IMR-90 (cell line): ENCODE results near the gene CD2BP2. TPM values are rescaled to one million over a fixed set of nuclear protein-coding genes. Genes with fewer than 3 reads are reported as not detected.

Experiments
- ATAC-seq: fragments of 200-7000 bp; cut with Tn5 transposase; 2 replicates; pipeline ENCODE4 v1.9.1; 2020; ENCODE audit warnings: low read depth, mild to moderate bottlenecking, moderate library complexity
- BruUV-seq: library from RNA; stranded (reverse); fragments of 400-500 nt; replicated peaks from 2 replicates; lab custom pipeline; 2021; lab: Mats Ljungman, UMichigan
- CTCF ChIA-PET: fragments of 300-600 bp; formaldehyde crosslinking; extraction: SDS; loops from one replicate; lab custom pipeline; 2021; ENCODE audit warnings: antibody characterized with exemption; lab: Yijun Ruan, JAX
- POLR2A ChIA-PET: fragments of 300-600 bp; sonication (Branson Sonifier 250); formaldehyde crosslinking; loops from one replicate; lab custom pipeline; 2022; ENCODE audit warnings: antibody characterized with exemption; ENCODE audit not compliant: unreplicated experiment; lab: Charles Lee
- DNase-seq: peaks from one replicate; pipeline ENCODE4 v3.0.0; 2013
- H2AFZ ChIP-seq: replicated peaks from 2 replicates; pipeline ENCODE3; 2013; ENCODE audit warnings: low read length, mild to moderate bottlenecking; ENCODE audit not compliant: poor library complexity
- H2AK5ac ChIP-seq: 2 replicates; pipeline ENCODE4 v1.6.1; 2013; ENCODE audit warnings: low read depth, low read length, inconsistent platforms
- H2AK9ac ChIP-seq: replicated peaks from 2 replicates; pipeline ENCODE3; 2013; ENCODE audit warnings: mild to moderate bottlenecking, low read depth, low read length, moderate library complexity; ENCODE audit not compliant: poor library complexity
- H2BK120ac ChIP-seq: 2 replicates; pipeline ENCODE4 v1.6.1; 2013; ENCODE audit warnings: low read depth, low read length, inconsistent platforms
- H2BK15ac ChIP-seq: 3 replicates; pipeline ENCODE4 v1.6.1; 2013; ENCODE audit warnings: low read depth, low read length, inconsistent platforms
- H2BK20ac ChIP-seq: 2 replicates; pipeline ENCODE4 v1.6.1; 2013; ENCODE audit warnings: low read depth, mild to moderate bottlenecking, inconsistent platforms, low read length, moderate library complexity
- H2BK5ac ChIP-seq: 2 replicates; pipeline ENCODE4 v1.6.1; 2013; ENCODE audit warnings: mild to moderate bottlenecking, low read depth, low read length, inconsistent platforms; ENCODE audit not compliant: poor library complexity, severe bottlenecking
- H3K14ac ChIP-seq: replicated peaks from 2 replicates; pipeline ENCODE4 v1.6.1; 2013; ENCODE audit warnings: low read depth, low read length, inconsistent platforms
- H3K18ac ChIP-seq: 2 replicates; pipeline ENCODE4 v1.6.1; 2013; ENCODE audit warnings: low read depth, low read length, control low read depth
- H3K23ac ChIP-seq: 2 replicates; pipeline ENCODE4 v1.6.1; 2013; ENCODE audit warnings: low read depth, low read length, inconsistent platforms
- H3K27ac ChIP-seq: 2 replicates; pipeline ENCODE4 v1.5.1; 2013; ENCODE audit warnings: mild to moderate bottlenecking, control low read depth, low read length; ENCODE audit not compliant: insufficient read depth
- H3K27me3 ChIP-seq: 2 replicates; pipeline ENCODE4 v1.6.1; 2013; ENCODE audit warnings: low read length; ENCODE audit not compliant: control insufficient read depth, insufficient read depth
- H3K36me3 ChIP-seq: 2 replicates; pipeline ENCODE4 v1.6.1; 2013; ENCODE audit warnings: low read length, mixed read lengths; ENCODE audit not compliant: control insufficient read depth, insufficient read depth
- H3K4ac ChIP-seq: 2 replicates; pipeline ENCODE4 v1.6.1; 2013; ENCODE audit warnings: low read depth, low read length, inconsistent platforms
- H3K4me1 ChIP-seq: 2 replicates; pipeline ENCODE4 v1.6.1; 2013; ENCODE audit warnings: low read length, mixed read lengths; ENCODE audit not compliant: control insufficient read depth, insufficient read depth
- H3K4me2 ChIP-seq: 2 replicates; pipeline ENCODE4 v1.6.1; 2013; ENCODE audit warnings: low read depth, mild to moderate bottlenecking, control low read depth, low read length, moderate library complexity
- H3K4me3 ChIP-seq: 2 replicates; pipeline ENCODE4 v1.5.1; 2013; ENCODE audit warnings: low read depth, mild to moderate bottlenecking, control low read depth, low read length, moderate library complexity; ENCODE audit not compliant: insufficient read depth
- H3K56ac ChIP-seq: 2 replicates; pipeline ENCODE4 v1.6.1; 2013; ENCODE audit warnings: low read length, inconsistent platforms; ENCODE audit not compliant: insufficient read depth; ENCODE audit errors: extremely low read depth
- H3K79me1 ChIP-seq, 2 experiments: 2 replicates each; pipeline ENCODE4 v1.6.1; 2013; ENCODE audit warnings: low read length in 2 of 2, inconsistent platforms in 1 of 2, low read depth in 1 of 2
- H3K9ac ChIP-seq: 2 replicates; pipeline ENCODE4 v1.6.1; 2013; ENCODE audit warnings: low read depth, low read length, control low read depth
- H3K9me1 ChIP-seq: 2 replicates; pipeline ENCODE4 v1.6.1; 2013; ENCODE audit warnings: low read length, inconsistent platforms; ENCODE audit not compliant: insufficient read depth
- H3K9me3 ChIP-seq: 2 replicates; pipeline ENCODE4 v1.6.1; 2013; ENCODE audit warnings: low read length; ENCODE audit not compliant: control insufficient read depth, insufficient read depth
- H4K20me1 ChIP-seq: 2 replicates; pipeline ENCODE4 v1.6.1; 2013; ENCODE audit warnings: low read length, inconsistent platforms; ENCODE audit not compliant: insufficient read depth
- H4K5ac ChIP-seq: 2 replicates; pipeline ENCODE4 v1.6.1; 2013; ENCODE audit warnings: mild to moderate bottlenecking, low read depth, low read length, control low read depth
- H4K8ac ChIP-seq, 2 experiments: 2 replicates each; pipeline ENCODE4 v1.6.1; 2013; ENCODE audit warnings: low read depth in 2 of 2, low read length in 2 of 2, control low read depth in 1 of 2, inconsistent platforms in 1 of 2
- H4K91ac ChIP-seq: 2 replicates; pipeline ENCODE4 v1.6.1; 2013; ENCODE audit warnings: low read depth, low read length, inconsistent platforms; ENCODE audit not compliant: insufficient read depth
- CEBPB ChIP-seq: IDR thresholded peaks from 2 replicates; pipeline ENCODE4 v1.6.1; 2012; ENCODE audit warnings: low read depth, low read length, improper control_type of control experiment
- CHD1 ChIP-seq: IDR thresholded peaks from 2 replicates; pipeline ENCODE4 v1.6.1; 2012; ENCODE audit warnings: low read depth, low read length, improper control_type of control experiment
- CTCF ChIP-seq: conservative IDR thresholded peaks from 2 replicates; pipeline ENCODE4 v1.5.1; 2012; ENCODE audit warnings: mild to moderate bottlenecking, low read depth, low read length, improper control_type of control experiment
- FOS ChIP-seq: fragments of 150-350 bp; IDR thresholded peaks from 2 replicates; pipeline ENCODE4 v1.6.1; 2016; ENCODE audit warnings: low read depth, low read length
- MAFK ChIP-seq: IDR thresholded peaks from 2 replicates; pipeline ENCODE4 v1.6.1; 2012; ENCODE audit warnings: low read depth, low read length, improper control_type of control experiment
- MAZ ChIP-seq: IDR thresholded peaks from 2 replicates; pipeline ENCODE4 v1.6.1; 2012; ENCODE audit warnings: low read depth, mild to moderate bottlenecking, low read length, improper control_type of control experiment, moderate library complexity, borderline replicate concordance
- POLR2A ChIP-seq: IDR thresholded peaks from 2 replicates; pipeline ENCODE4 v1.6.1; 2012; ENCODE audit warnings: mild to moderate bottlenecking, low read depth, low read length
- RAD21 ChIP-seq: IDR thresholded peaks from 2 replicates; pipeline ENCODE4 v1.6.1; 2012; ENCODE audit warnings: low read length, improper control_type of control experiment
- SMC3 ChIP-seq: fragments of 150-350 bp; IDR thresholded peaks from 2 replicates; pipeline ENCODE4 v1.6.1; 2016; ENCODE audit warnings: low read depth, mild to moderate bottlenecking, antibody characterized with exemption, low read length, moderate library complexity
- WGBS, 2 experiments: methylation state at CpG; one replicate each; pipeline versions ENCODE4 v1.1.5 to v1.1.7; 2013; ENCODE audit warnings: missing lambda C conversion rate in 2 of 2; ENCODE audit not compliant: insufficient read length in 1 of 2; ENCODE audit errors: extremely low coverage in 2 of 2; 5-methylcytosine and 5-hydroxymethylcytosine counted together
- dilution Hi-C: fragments of 300-500 bp; cut with HindIII; formaldehyde crosslinking; loops from one replicate; pipeline ENCODE4 v1.14.3; 2018; ENCODE audit warnings: low sequenced_read_pairs; ENCODE audit not compliant: unreplicated experiment
- in situ Hi-C: fragments of 300-500 bp; cut with MboI; formaldehyde crosslinking; loops from 3 replicates; pipeline ENCODE4 v1.14.3; 2019; ENCODE audit warnings: low sequenced_read_pairs, inconsistent platforms, mixed read lengths
- intact Hi-C: fragments of 100-400 bp; cut with micrococcal nuclease; formaldehyde crosslinking; loops from 2 replicates; pipeline ENCODE4 v1.10.0; 2022
- polyA plus RNA-seq, 3 experiments: library from polyadenylated mRNA; depleted of rRNA; stranded (reverse); fragments of >200 nt; gene quantifications; 2 replicates each; pipeline ENCODE4 v1.2.3, GENCODE V29; 2012; ENCODE audit warnings: low replicate concordance in 1 of 3
- total RNA-seq: library from RNA; depleted of rRNA; stranded (reverse); fragments of >200 nt; gene quantifications from 2 replicates; pipeline ENCODE4 v1.2.3, GENCODE V29; 2012

The CD2BP2 gene
- total and polyA plus RNA-seq, 2 of the 4 experiments (the other 2 are of a cell fraction) = 29.6 to 41.1 TPM

GRCh38 chr16:30340621-30341020 lies 14.5 kb downstream of the CD2BP2 start:
- Histone ChIP-seq H4K5ac (no peak overlapping the region), H4K8ac (no peak overlapping the region)
- intact Hi-C loops = no loop called here

More at GRCh38 chr16:30340621-30341020, 14.5 kb downstream of the CD2BP2 start:
- 88% methylated on average over 4 of the region's 13 CpGs; no CpG with 5 or more reads in 1 of the 2 experiments for WGBS, 2 experiments
- Histone ChIP-seq H3K9ac (no peak overlapping the region), H3K27ac (no peak overlapping the region), H3K18ac (no peak overlapping the region), H3K4me1 (peaks cover 3% of the 10 kb centered on the region; the same call in 1 of the 2 replicates), H2BK20ac (no peak overlapping the region), H3K27me3 (no peaks in the 10 kb centered on the region), H2AK5ac (no peak overlapping the region), H3K4me3 (no peak overlapping the region), H3K4ac (no peak overlapping the region), H3K36me3 (no peaks in the 10 kb centered on the region), H3K9me3 (no peaks in the 10 kb centered on the region), H2BK5ac (no peak overlapping the region), H2AK9ac (no peak overlapping the region), H3K56ac (no peak overlapping the region), H2BK120ac (no peak overlapping the region), H4K91ac (no peak overlapping the region), H3K79me1 (peaks cover 3 to 4% of the 10 kb centered on the region in 2 experiments; a peak in 2 of 4 replicates), H3K9me1 (peaks cover 6% of the 10 kb centered on the region; the same call in 1 of the 2 replicates), H2AFZ (no peak overlapping the region), H2BK15ac (no peak overlapping the region), H3K4me2 (no peak overlapping the region), H4K20me1 (no peaks in the 10 kb centered on the region), H3K23ac (no peak overlapping the region), H3K14ac (no peak overlapping the region)
- no TSS peak for BruUV-seq
- no peak for TF ChIP-seq FOS
- TF ChIP-seq RAD21 = no peak
- no peak for TF ChIP-seq MAFK
- TF ChIP-seq POLR2A = no peak
- no peak for TF ChIP-seq CEBPB
- no peak for TF ChIP-seq MAZ
- TF ChIP-seq SMC3 = no peak
- no peak for TF ChIP-seq CTCF
- no peak for TF ChIP-seq CHD1
- dilution Hi-C loops = no loop called here
- ChIA-PET CTCF (no interaction called here), POLR2A (no interaction called here)
- ATAC-seq = no peak
- in situ Hi-C loops = no loop called here
- no peak for DNase-seq
